IMR-90 (cell line): Measurements from ENCODE around the gene KDM8. TPM values are rescaled to one million over a fixed set of nuclear protein-coding genes. Genes with fewer than 3 reads are reported as not detected.

Experiments
- ATAC-seq: fragments of 200-7000 bp; cut with Tn5 transposase; 2 replicates; pipeline ENCODE4 v1.9.1; 2020; ENCODE audit warnings: low read depth, mild to moderate bottlenecking, moderate library complexity
- BruUV-seq: library from RNA; stranded (reverse); fragments of 400-500 nt; replicated peaks from 2 replicates; lab custom pipeline; 2021; lab: Mats Ljungman, UMichigan
- CTCF ChIA-PET: fragments of 300-600 bp; formaldehyde crosslinking; extraction: SDS; loops from one replicate; lab custom pipeline; 2021; ENCODE audit warnings: antibody characterized with exemption; lab: Yijun Ruan, JAX
- POLR2A ChIA-PET: fragments of 300-600 bp; sonication (Branson Sonifier 250); formaldehyde crosslinking; loops from one replicate; lab custom pipeline; 2022; ENCODE audit warnings: antibody characterized with exemption; ENCODE audit not compliant: unreplicated experiment; lab: Charles Lee
- DNase-seq: peaks from one replicate; pipeline ENCODE4 v3.0.0; 2013
- H2AFZ ChIP-seq: replicated peaks from 2 replicates; pipeline ENCODE3; 2013; ENCODE audit warnings: low read length, mild to moderate bottlenecking; ENCODE audit not compliant: poor library complexity
- H2AK5ac ChIP-seq: 2 replicates; pipeline ENCODE4 v1.6.1; 2013; ENCODE audit warnings: low read depth, low read length, inconsistent platforms
- H2AK9ac ChIP-seq: replicated peaks from 2 replicates; pipeline ENCODE3; 2013; ENCODE audit warnings: mild to moderate bottlenecking, low read depth, low read length, moderate library complexity; ENCODE audit not compliant: poor library complexity
- H2BK120ac ChIP-seq: 2 replicates; pipeline ENCODE4 v1.6.1; 2013; ENCODE audit warnings: low read depth, low read length, inconsistent platforms
- H2BK15ac ChIP-seq: 3 replicates; pipeline ENCODE4 v1.6.1; 2013; ENCODE audit warnings: low read depth, low read length, inconsistent platforms
- H2BK20ac ChIP-seq: 2 replicates; pipeline ENCODE4 v1.6.1; 2013; ENCODE audit warnings: low read depth, mild to moderate bottlenecking, inconsistent platforms, low read length, moderate library complexity
- H2BK5ac ChIP-seq: 2 replicates; pipeline ENCODE4 v1.6.1; 2013; ENCODE audit warnings: mild to moderate bottlenecking, low read depth, low read length, inconsistent platforms; ENCODE audit not compliant: poor library complexity, severe bottlenecking
- H3K14ac ChIP-seq: replicated peaks from 2 replicates; pipeline ENCODE4 v1.6.1; 2013; ENCODE audit warnings: low read depth, low read length, inconsistent platforms
- H3K18ac ChIP-seq: 2 replicates; pipeline ENCODE4 v1.6.1; 2013; ENCODE audit warnings: low read depth, low read length, control low read depth
- H3K23ac ChIP-seq: 2 replicates; pipeline ENCODE4 v1.6.1; 2013; ENCODE audit warnings: low read depth, low read length, inconsistent platforms
- H3K27ac ChIP-seq: 2 replicates; pipeline ENCODE4 v1.5.1; 2013; ENCODE audit warnings: mild to moderate bottlenecking, control low read depth, low read length; ENCODE audit not compliant: insufficient read depth
- H3K27me3 ChIP-seq: 2 replicates; pipeline ENCODE4 v1.6.1; 2013; ENCODE audit warnings: low read length; ENCODE audit not compliant: control insufficient read depth, insufficient read depth
- H3K36me3 ChIP-seq: 2 replicates; pipeline ENCODE4 v1.6.1; 2013; ENCODE audit warnings: low read length, mixed read lengths; ENCODE audit not compliant: control insufficient read depth, insufficient read depth
- H3K4ac ChIP-seq: 2 replicates; pipeline ENCODE4 v1.6.1; 2013; ENCODE audit warnings: low read depth, low read length, inconsistent platforms
- H3K4me1 ChIP-seq: 2 replicates; pipeline ENCODE4 v1.6.1; 2013; ENCODE audit warnings: low read length, mixed read lengths; ENCODE audit not compliant: control insufficient read depth, insufficient read depth
- H3K4me2 ChIP-seq: 2 replicates; pipeline ENCODE4 v1.6.1; 2013; ENCODE audit warnings: low read depth, mild to moderate bottlenecking, control low read depth, low read length, moderate library complexity
- H3K4me3 ChIP-seq: 2 replicates; pipeline ENCODE4 v1.5.1; 2013; ENCODE audit warnings: low read depth, mild to moderate bottlenecking, control low read depth, low read length, moderate library complexity; ENCODE audit not compliant: insufficient read depth
- H3K56ac ChIP-seq: 2 replicates; pipeline ENCODE4 v1.6.1; 2013; ENCODE audit warnings: low read length, inconsistent platforms; ENCODE audit not compliant: insufficient read depth; ENCODE audit errors: extremely low read depth
- H3K79me1 ChIP-seq, 2 experiments: 2 replicates each; pipeline ENCODE4 v1.6.1; 2013; ENCODE audit warnings: low read length in 2 of 2, inconsistent platforms in 1 of 2, low read depth in 1 of 2
- H3K9ac ChIP-seq: 2 replicates; pipeline ENCODE4 v1.6.1; 2013; ENCODE audit warnings: low read depth, low read length, control low read depth
- H3K9me1 ChIP-seq: 2 replicates; pipeline ENCODE4 v1.6.1; 2013; ENCODE audit warnings: low read length, inconsistent platforms; ENCODE audit not compliant: insufficient read depth
- H3K9me3 ChIP-seq: 2 replicates; pipeline ENCODE4 v1.6.1; 2013; ENCODE audit warnings: low read length; ENCODE audit not compliant: control insufficient read depth, insufficient read depth
- H4K20me1 ChIP-seq: 2 replicates; pipeline ENCODE4 v1.6.1; 2013; ENCODE audit warnings: low read length, inconsistent platforms; ENCODE audit not compliant: insufficient read depth
- H4K5ac ChIP-seq: 2 replicates; pipeline ENCODE4 v1.6.1; 2013; ENCODE audit warnings: mild to moderate bottlenecking, low read depth, low read length, control low read depth
- H4K8ac ChIP-seq, 2 experiments: 2 replicates each; pipeline ENCODE4 v1.6.1; 2013; ENCODE audit warnings: low read depth in 2 of 2, low read length in 2 of 2, control low read depth in 1 of 2, inconsistent platforms in 1 of 2
- H4K91ac ChIP-seq: 2 replicates; pipeline ENCODE4 v1.6.1; 2013; ENCODE audit warnings: low read depth, low read length, inconsistent platforms; ENCODE audit not compliant: insufficient read depth
- BHLHE40 ChIP-seq: fragments of 150-350 bp; IDR thresholded peaks from 2 replicates; pipeline ENCODE4 v1.6.1; 2016; ENCODE audit warnings: mild to moderate bottlenecking, low read depth, low read length
- CHD1 ChIP-seq: IDR thresholded peaks from 2 replicates; pipeline ENCODE4 v1.6.1; 2012; ENCODE audit warnings: low read depth, low read length, improper control_type of control experiment
- CTCF ChIP-seq: conservative IDR thresholded peaks from 2 replicates; pipeline ENCODE4 v1.5.1; 2012; ENCODE audit warnings: mild to moderate bottlenecking, low read depth, low read length, improper control_type of control experiment
- FOS ChIP-seq: fragments of 150-350 bp; IDR thresholded peaks from 2 replicates; pipeline ENCODE4 v1.6.1; 2016; ENCODE audit warnings: low read depth, low read length
- MXI1 ChIP-seq: IDR thresholded peaks from 2 replicates; pipeline ENCODE4 v1.6.1; 2012; ENCODE audit warnings: low read depth, mild to moderate bottlenecking, low read length, moderate library complexity, borderline replicate concordance
- NFE2L2 ChIP-seq: fragments of 150-350 bp; IDR thresholded peaks from 2 replicates; pipeline ENCODE4 v1.6.1; 2016; ENCODE audit warnings: low read depth, mild to moderate bottlenecking, low read length
- POLR2A ChIP-seq: IDR thresholded peaks from 2 replicates; pipeline ENCODE4 v1.6.1; 2012; ENCODE audit warnings: mild to moderate bottlenecking, low read depth, low read length
- RCOR1 ChIP-seq: IDR thresholded peaks from 2 replicates; pipeline ENCODE4 v1.6.1; 2012; ENCODE audit warnings: mild to moderate bottlenecking, low read length, improper control_type of control experiment; ENCODE audit not compliant: insufficient replicate concordance
- SMC3 ChIP-seq: fragments of 150-350 bp; IDR thresholded peaks from 2 replicates; pipeline ENCODE4 v1.6.1; 2016; ENCODE audit warnings: low read depth, mild to moderate bottlenecking, antibody characterized with exemption, low read length, moderate library complexity
- WGBS, 2 experiments: methylation state at CpG; one replicate each; pipeline versions ENCODE4 v1.1.5 to v1.1.7; 2013; ENCODE audit warnings: missing lambda C conversion rate in 2 of 2; ENCODE audit not compliant: insufficient read length in 1 of 2; ENCODE audit errors: extremely low coverage in 2 of 2; 5-methylcytosine and 5-hydroxymethylcytosine counted together
- dilution Hi-C: fragments of 300-500 bp; cut with HindIII; formaldehyde crosslinking; loops from one replicate; pipeline ENCODE4 v1.14.3; 2018; ENCODE audit warnings: low sequenced_read_pairs; ENCODE audit not compliant: unreplicated experiment
- in situ Hi-C: fragments of 300-500 bp; cut with MboI; formaldehyde crosslinking; loops from 3 replicates; pipeline ENCODE4 v1.14.3; 2019; ENCODE audit warnings: low sequenced_read_pairs, inconsistent platforms, mixed read lengths
- intact Hi-C: fragments of 100-400 bp; cut with micrococcal nuclease; formaldehyde crosslinking; loops from 2 replicates; pipeline ENCODE4 v1.10.0; 2022
- polyA plus RNA-seq, 3 experiments: library from polyadenylated mRNA; depleted of rRNA; stranded (reverse); fragments of >200 nt; gene quantifications; 2 replicates each; pipeline ENCODE4 v1.2.3, GENCODE V29; 2012; ENCODE audit warnings: low replicate concordance in 1 of 3
- total RNA-seq: library from RNA; depleted of rRNA; stranded (reverse); fragments of >200 nt; gene quantifications from 2 replicates; pipeline ENCODE4 v1.2.3, GENCODE V29; 2012

The KDM8 gene
- total and polyA plus RNA-seq, 2 of the 4 experiments (the other 2 are of a cell fraction) = 3.2 to 3.8 TPM

GRCh38 chr16:27211026-27211425 lies 7.7 kb downstream of the KDM8 start:
- Histone ChIP-seq H2AK5ac (no peak overlapping the region), H3K56ac (no peak overlapping the region), H4K5ac (no peak overlapping the region), H4K8ac (no peak overlapping the region), H3K14ac (no peak overlapping the region), H3K4me2 (no peak overlapping the region), H3K9me3 (no peaks in the 10 kb centered on the region), H4K91ac (no peak overlapping the region), H3K27me3 (no peaks in the 10 kb centered on the region), H3K4ac (no peak overlapping the region), H3K9ac (no peak overlapping the region), H3K36me3 (peaks cover 16% of the 10 kb centered on the region), H3K79me1 (0 out of 4 replicates have a peak, but pooled peaks cover 0 to 4% of the 10 kb centered on the region in 2 experiments), H2BK20ac (no peak overlapping the region), H2BK15ac (no peak overlapping the region), H2BK5ac (no peak overlapping the region), H2AFZ (no peak overlapping the region), H3K4me3 (no peak overlapping the region), H4K20me1 (no peaks in the 10 kb centered on the region), H3K9me1 (peaks cover 3% of the 10 kb centered on the region; the same call in 1 of the 2 replicates), H3K18ac (no peak overlapping the region), H3K23ac (no peak overlapping the region), H2AK9ac (no peak overlapping the region), H3K4me1 (no peaks in the 10 kb centered on the region), H3K27ac (no peak overlapping the region), H2BK120ac (no peak overlapping the region)
- WGBS, 2 experiments = 100% methylated on average over 2 of the region's 10 CpGs; no CpG with 5 or more reads in 1 of the 2 experiments
- dilution Hi-C loops (no loop called here), in situ Hi-C loops (no loop called here), intact Hi-C loops (no loop called here)
- ChIA-PET POLR2A (interaction anchor here (0.5 kb wide), 1 partner anchor 1951 kb away, joined by 3 read pairs; no protein-coding TSS in a partner anchor), CTCF (no interaction called here)
- no peak for DNase-seq
- TF ChIP-seq NFE2L2 = no peak
- TF ChIP-seq FOS = no peak
- TF ChIP-seq CTCF = no peak
- TF ChIP-seq RCOR1 = no peak
- no peak for TF ChIP-seq BHLHE40
- TF ChIP-seq POLR2A = no peak
- no peak for TF ChIP-seq SMC3
- TF ChIP-seq MXI1 = no peak
- no peak for TF ChIP-seq CHD1
- ATAC-seq = no peak
- BruUV-seq = no TSS peak
